Chondrocyte (in vitro differentiated cells): ENCODE results near the gene SMOC1. TPM values are rescaled to one million over a fixed set of nuclear protein-coding genes. Genes with fewer than 3 reads are reported as not detected.

Source experiments
- DNase-seq: peaks from one replicate; pipeline ENCODE4 v3.0.0; 2021; ENCODE audit warnings: mixed read lengths, low spot score
- H3K27ac Mint-ChIP-seq: one replicate; pipeline ENCODE4 v1.8.0; 2021; ENCODE audit warnings: mild to moderate bottlenecking, moderate library complexity, mixed read lengths; ENCODE audit not compliant: unreplicated experiment
- H3K27me3 Mint-ChIP-seq: 2 replicates; pipeline ENCODE4 v1.8.0; 2021; ENCODE audit warnings: low read depth, mixed read lengths
- H3K36me3 Mint-ChIP-seq: 2 replicates; pipeline ENCODE4 v1.8.0; 2021; ENCODE audit warnings: low read depth, mixed read lengths
- H3K4me1 Mint-ChIP-seq: 2 replicates; pipeline ENCODE4 v1.8.0; 2021; ENCODE audit warnings: low read depth, mild to moderate bottlenecking, mixed read lengths
- H3K4me3 Mint-ChIP-seq: one replicate; pipeline ENCODE4 v1.8.0; 2021; ENCODE audit warnings: mild to moderate bottlenecking, moderate library complexity, mixed read lengths; ENCODE audit not compliant: unreplicated experiment
- H3K9me3 Mint-ChIP-seq: 2 replicates; pipeline ENCODE4 v1.8.0; 2021; ENCODE audit warnings: low read depth, mixed read lengths
- total RNA-seq: library from RNA; stranded (reverse); gene quantifications from 3 replicates; pipeline ENCODE4 v1.2.1, GENCODE V29; 2021
- TF ChIP-seq, protein P1 (sequence below): fragments of 200-600 bp; sonication (generic); IDR thresholded peaks from 2 replicates; pipeline ENCODE4 v1.5.0; 2021; ENCODE audit warnings: antibody characterized with exemption, mild to moderate bottlenecking, moderate library complexity

SMOC1 gene
- total RNA-seq, 1 donor from 2014 or later: 1.1 TPM

DNA sequence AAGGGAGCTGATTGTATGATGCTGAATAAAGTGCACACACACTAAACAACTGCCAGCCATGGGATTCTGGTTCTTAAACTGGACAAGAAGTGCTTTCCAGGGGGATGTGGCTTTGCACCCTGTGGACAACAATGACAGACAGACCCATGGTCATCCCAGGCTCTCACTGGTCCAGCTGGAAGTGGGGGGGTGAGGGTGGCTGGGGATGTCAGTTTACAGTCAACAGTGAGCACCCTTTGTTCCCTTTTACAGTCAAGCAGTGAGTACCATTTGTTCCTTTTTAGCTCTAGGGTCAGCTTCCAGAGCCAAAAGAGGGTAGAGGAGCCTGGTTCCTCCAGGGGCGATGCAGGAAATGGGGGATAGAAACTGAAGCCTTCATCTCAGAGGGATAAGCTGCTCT lies 100.7 kb downstream of the SMOC1 start:
- Mint-ChIP-seq H3K36me3 (no peaks in the 10 kb centered on the region), H3K4me1 (no peaks in the 10 kb centered on the region), H3K4me3 (no peak overlapping the region), H3K27ac (no peak overlapping the region), H3K9me3 (no peaks in the 10 kb centered on the region), H3K27me3 (peaks cover 26% of the 10 kb centered on the region)
- no peak for DNase-seq
- TF ChIP-seq, protein P1, sequence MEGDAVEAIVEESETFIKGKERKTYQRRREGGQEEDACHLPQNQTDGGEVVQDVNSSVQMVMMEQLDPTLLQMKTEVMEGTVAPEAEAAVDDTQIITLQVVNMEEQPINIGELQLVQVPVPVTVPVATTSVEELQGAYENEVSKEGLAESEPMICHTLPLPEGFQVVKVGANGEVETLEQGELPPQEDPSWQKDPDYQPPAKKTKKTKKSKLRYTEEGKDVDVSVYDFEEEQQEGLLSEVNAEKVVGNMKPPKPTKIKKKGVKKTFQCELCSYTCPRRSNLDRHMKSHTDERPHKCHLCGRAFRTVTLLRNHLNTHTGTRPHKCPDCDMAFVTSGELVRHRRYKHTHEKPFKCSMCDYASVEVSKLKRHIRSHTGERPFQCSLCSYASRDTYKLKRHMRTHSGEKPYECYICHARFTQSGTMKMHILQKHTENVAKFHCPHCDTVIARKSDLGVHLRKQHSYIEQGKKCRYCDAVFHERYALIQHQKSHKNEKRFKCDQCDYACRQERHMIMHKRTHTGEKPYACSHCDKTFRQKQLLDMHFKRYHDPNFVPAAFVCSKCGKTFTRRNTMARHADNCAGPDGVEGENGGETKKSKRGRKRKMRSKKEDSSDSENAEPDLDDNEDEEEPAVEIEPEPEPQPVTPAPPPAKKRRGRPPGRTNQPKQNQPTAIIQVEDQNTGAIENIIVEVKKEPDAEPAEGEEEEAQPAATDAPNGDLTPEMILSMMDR: no peak

DNA sequence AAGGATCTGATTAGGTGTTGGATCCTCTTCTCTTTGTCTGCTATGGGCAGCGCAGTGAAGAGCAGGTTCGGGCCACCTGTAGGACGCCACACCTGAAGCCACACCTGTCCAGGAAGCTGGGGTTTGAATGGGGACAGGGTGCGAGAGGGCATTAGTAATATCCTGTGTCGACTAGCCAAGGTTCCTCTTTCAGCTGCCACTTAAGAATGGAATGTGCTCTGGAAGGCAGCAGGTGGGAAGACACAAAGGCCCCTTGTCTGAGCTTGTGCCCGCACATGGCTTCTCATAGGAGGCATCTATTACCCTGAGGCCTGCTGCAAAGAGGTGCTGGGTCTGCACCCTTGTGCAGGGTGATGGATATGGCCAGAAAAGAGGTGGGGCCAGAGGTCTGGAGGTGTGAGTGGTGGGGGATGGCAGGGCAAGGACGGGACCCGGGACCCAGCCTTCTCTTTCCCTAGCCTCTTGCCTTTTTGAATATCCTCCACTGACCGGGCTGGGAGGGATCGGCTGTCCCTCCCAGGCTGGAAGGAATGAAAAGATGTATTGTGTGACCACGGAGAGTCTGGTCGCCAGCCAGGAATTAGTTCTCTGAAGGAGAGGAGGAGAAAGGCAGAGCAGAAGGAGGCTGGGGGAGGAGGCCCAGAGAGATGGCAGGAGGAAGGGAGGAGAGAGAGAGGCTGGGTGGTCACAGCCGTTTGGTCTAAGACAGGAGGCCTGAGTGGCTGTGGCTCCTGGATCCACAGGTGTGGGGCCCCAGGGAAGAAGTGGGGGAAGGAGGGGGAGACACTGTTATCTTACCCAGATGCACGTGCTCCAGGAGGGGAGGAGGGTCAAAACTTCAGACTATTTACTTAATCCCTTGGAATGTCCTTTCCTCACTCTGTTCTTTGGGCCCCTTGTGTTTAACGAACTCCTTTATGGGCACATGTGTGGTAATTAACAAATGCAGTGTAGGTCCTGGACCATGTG lies 101.5 kb downstream of the SMOC1 start:
- Mint-ChIP-seq H3K36me3 (no peaks in the 10 kb centered on the region), H3K4me3 (no peak overlapping the region), H3K27me3 (peaks cover 23% of the 10 kb centered on the region), H3K9me3 (no peaks in the 10 kb centered on the region), H3K27ac (no peak overlapping the region), H3K4me1 (no peaks in the 10 kb centered on the region)
- TF ChIP-seq, protein P1: no peak
- no peak for DNase-seq

DNA sequence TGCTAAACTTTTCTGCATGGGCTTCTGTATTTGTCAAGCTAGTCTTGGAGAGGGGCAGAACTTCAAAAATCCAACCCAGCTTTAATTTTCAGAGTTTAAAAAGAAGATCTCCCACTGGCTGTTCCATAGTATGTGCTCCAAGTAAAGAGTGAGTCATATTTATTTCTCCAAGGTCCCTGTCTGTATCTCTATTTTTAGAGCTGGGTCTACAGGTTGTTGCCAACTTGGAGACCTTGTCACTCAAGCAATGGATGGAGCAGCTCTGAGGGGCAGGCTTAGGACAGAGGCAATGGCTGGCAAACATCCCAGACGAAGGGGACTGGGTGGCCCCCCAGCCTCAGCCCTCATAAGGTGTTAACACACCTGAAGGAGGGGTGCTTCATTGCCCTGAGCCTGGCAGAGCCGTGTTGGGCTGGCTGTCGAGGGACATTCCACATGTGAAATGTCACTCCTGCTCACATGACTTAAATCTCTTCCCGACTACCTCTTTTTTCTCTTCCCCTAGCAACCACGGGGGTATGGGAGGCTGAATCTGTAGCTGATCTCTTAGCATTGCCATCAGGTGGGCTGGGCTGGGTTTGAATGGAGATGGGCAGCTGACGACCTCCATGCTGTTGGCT lies 103.1 kb downstream of the SMOC1 start:
- H3K4me1 Mint-ChIP-seq: no peaks in the 10 kb centered on the region
- no peak for DNase-seq
- no peak overlapping the region for H3K4me3 Mint-ChIP-seq
- no peaks in the 10 kb centered on the region for H3K9me3 Mint-ChIP-seq
- H3K27me3 Mint-ChIP-seq: peaks cover 22% of the 10 kb centered on the region
- H3K27ac Mint-ChIP-seq: no peak overlapping the region
- TF ChIP-seq, protein P1: no peak
- H3K36me3 Mint-ChIP-seq: no peaks in the 10 kb centered on the region

- peaks cover 25% of the 10 kb centered on the region for H3K27me3 Mint-ChIP-seq
These were observed 103.7 kb downstream of the SMOC1 start for GRCh38 chr14:69982886-69983285.

DNA sequence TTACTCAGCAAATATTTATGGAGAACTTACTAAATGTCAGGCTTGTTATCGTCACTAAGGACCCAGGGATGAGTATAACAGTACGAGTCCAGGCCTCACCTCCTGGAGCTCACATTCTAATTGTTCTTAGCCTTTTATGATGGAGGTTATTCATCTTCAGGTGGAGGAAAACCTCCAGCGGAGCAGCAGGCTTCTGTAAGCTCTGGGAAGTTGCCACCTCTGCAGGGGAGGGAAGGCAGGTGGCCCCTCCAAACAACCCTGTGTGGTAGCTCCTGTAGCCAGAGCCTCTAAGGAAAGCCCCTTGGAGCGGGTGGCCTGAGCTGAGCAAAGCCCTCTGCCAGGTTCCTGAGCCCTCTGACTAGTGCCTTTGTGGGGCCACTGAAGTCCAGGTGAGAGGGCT lies 104.1 kb downstream of the SMOC1 start:
- Mint-ChIP-seq H3K4me3 (no peak overlapping the region), H3K27me3 (peaks cover 26% of the 10 kb centered on the region), H3K4me1 (no peaks in the 10 kb centered on the region), H3K27ac (no peak overlapping the region), H3K9me3 (no peaks in the 10 kb centered on the region), H3K36me3 (no peaks in the 10 kb centered on the region)
- no peak for DNase-seq
- TF ChIP-seq, protein P1: no peak

More at GRCh38 chr14:69982886-69983285, 103.7 kb downstream of the SMOC1 start:
- no peak overlapping the region for H3K4me3 Mint-ChIP-seq
- DNase-seq: no peak
- TF ChIP-seq, protein P1: no peak
- no peaks in the 10 kb centered on the region for H3K36me3 Mint-ChIP-seq
- no peaks in the 10 kb centered on the region for H3K4me1 Mint-ChIP-seq
- H3K9me3 Mint-ChIP-seq: no peaks in the 10 kb centered on the region
- no peak overlapping the region for H3K27ac Mint-ChIP-seq
